ENCODE results near the gene TROAP.

DNA sequence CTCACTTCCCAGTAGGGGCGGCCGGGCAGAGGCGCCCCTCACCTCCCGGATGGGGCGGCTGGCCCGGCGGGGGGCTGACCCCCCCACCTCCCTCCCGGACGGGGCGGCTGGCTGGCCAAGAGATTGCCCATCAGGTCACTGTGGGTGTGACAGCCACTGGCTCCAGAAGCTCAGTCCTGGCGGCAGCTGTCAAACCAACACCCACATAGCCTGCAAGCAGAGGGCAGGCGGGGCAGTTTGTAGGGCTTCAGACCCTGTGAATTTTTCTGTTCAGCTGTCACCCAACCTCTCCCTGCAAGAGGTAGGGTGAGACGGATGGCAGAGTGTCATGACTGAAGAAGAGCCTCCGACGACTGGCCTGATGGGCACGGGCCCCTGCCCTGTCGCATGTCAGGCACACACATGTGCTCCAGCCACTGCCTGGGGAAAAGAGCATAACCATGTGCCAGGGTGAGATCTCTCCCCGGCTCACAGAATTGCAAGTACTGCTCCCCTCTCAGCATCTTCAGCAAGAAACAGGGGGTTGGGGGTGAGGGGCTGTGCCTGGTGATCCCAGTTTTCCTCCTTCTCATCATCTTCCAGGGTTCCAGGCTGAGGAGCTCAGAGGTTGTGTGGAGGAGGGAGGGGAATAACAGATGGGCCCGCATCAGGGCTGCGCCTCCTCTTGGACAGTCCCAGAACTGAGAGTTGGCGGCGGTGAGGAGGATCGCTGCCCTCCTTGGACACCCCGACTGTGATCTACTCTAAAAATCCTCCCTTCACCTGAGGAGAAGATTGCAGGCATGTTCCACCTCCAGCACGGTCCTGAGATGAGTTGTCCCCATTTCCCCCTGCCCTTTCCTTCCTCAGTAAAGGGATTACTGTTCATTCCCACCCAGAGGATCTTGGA, 39.3 kb upstream of the TROAP start:
- TF ChIP-seq, protein P1, sequence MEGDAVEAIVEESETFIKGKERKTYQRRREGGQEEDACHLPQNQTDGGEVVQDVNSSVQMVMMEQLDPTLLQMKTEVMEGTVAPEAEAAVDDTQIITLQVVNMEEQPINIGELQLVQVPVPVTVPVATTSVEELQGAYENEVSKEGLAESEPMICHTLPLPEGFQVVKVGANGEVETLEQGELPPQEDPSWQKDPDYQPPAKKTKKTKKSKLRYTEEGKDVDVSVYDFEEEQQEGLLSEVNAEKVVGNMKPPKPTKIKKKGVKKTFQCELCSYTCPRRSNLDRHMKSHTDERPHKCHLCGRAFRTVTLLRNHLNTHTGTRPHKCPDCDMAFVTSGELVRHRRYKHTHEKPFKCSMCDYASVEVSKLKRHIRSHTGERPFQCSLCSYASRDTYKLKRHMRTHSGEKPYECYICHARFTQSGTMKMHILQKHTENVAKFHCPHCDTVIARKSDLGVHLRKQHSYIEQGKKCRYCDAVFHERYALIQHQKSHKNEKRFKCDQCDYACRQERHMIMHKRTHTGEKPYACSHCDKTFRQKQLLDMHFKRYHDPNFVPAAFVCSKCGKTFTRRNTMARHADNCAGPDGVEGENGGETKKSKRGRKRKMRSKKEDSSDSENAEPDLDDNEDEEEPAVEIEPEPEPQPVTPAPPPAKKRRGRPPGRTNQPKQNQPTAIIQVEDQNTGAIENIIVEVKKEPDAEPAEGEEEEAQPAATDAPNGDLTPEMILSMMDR (IDR thresholded peaks at IDR 0.05): no peak
- TF ChIP-seq POLR2A (IDR thresholded peaks at IDR 0.05) (no peak), EP300 (IDR thresholded peaks at IDR 0.05) (no peak)

Data from ovary (tissue), 3 donors.